H1 (cell line): ENCODE data around the gene GNAQ. TPM values are rescaled to one million over a fixed set of nuclear protein-coding genes. Genes with fewer than 3 reads are reported as not detected.

Experiments
- CBX8 ChIP-seq: fragments of 300-800, 300-1000 bp; sonication (generic); IDR thresholded peaks from 2 replicates; pipeline ENCODE4 v1.7.1; 2016; ENCODE audit warnings: low read depth, low read length, borderline replicate concordance
- CHD7 ChIP-seq: fragments of 300-600 bp; sonication (generic); IDR thresholded peaks from 2 replicates; pipeline ENCODE4 v1.7.1; 2012; ENCODE audit warnings: low read length, moderate library complexity, mild to moderate bottlenecking, inconsistent platforms; ENCODE audit not compliant: insufficient replicate concordance
- JUN ChIP-seq: IDR thresholded peaks from 2 replicates; pipeline ENCODE4 v1.6.1; 2011; ENCODE audit warnings: low read depth, mild to moderate bottlenecking, improper control_type of control experiment, low read length
- JUND ChIP-seq: IDR thresholded peaks from 2 replicates; pipeline ENCODE4 v1.6.1; 2011; ENCODE audit warnings: mild to moderate bottlenecking, improper control_type of control experiment, low read length
- NANOG ChIP-seq: IDR thresholded peaks from 2 replicates; pipeline ENCODE4 v1.6.1; 2011; ENCODE audit warnings: low read length, low read depth, mild to moderate bottlenecking, inconsistent platforms; ENCODE audit not compliant: insufficient read depth, poor library complexity, severe bottlenecking
- RBBP5 ChIP-seq: IDR thresholded peaks from 2 replicates; pipeline ENCODE4 v1.7.1; 2012; ENCODE audit warnings: low read depth, mild to moderate bottlenecking, inconsistent platforms, low read length, moderate library complexity, borderline replicate concordance
- USF2 ChIP-seq: IDR thresholded peaks from 2 replicates; pipeline ENCODE4 v1.6.1; 2011; ENCODE audit warnings: low read length, improper control_type of control experiment
- polyA plus RNA-seq, 7 experiments: library from polyadenylated mRNA; depleted of rRNA in 3 of 7; stranded (reverse) in 5 of 7; unstranded in 2 of 7; fragments of >200 nt in 5 of 7; fragments of 200-250 nt in 2 of 7; gene quantifications; 1 replicate in 5 of 7; 2 replicates in 1 of 7; 4 replicates in 1 of 7; pipeline versions ENCODE4 v1.2.1 to v1.2.3, GENCODE V29; 2011 to 2013; ENCODE audit warnings: missing spikeins in 2 of 7, mixed read lengths in 2 of 7
- total RNA-seq: library from RNA; stranded (reverse); fragmentation: NEBNext Ultra II Directional; extraction: Animal tissue kit (Norgen Biotek cat#: 25700); gene quantifications from 2 replicates; pipeline ENCODE4 v1.2.1, GENCODE V29; 2021

The GNAQ gene
- total and polyA plus RNA-seq, 2 of the 8 experiments (the other 6 are each of a cell fraction or from before 2014, with no cell fraction given), result 22.8 to 63.8 TPM

- TF ChIP-seq USF2 (no peak), CBX8 (no peak), RBBP5 (no peak), CHD7 (no peak), NANOG (no peak), JUND (no peak), JUN (no peak)
- TF ChIP-seq, all 59 proteins: peak for 0
Measured at GRCh38 chr9:77832639-77833038, 199.0 kb downstream of the GNAQ start (continued).
